ENCODE data around the gene PML.
"Not testable (repeated sequence)": the region's sequence is repeated elsewhere in the genome, so short reads cannot be mapped to it uniquely, and the experiment has no call there.

PML gene

DNA sequence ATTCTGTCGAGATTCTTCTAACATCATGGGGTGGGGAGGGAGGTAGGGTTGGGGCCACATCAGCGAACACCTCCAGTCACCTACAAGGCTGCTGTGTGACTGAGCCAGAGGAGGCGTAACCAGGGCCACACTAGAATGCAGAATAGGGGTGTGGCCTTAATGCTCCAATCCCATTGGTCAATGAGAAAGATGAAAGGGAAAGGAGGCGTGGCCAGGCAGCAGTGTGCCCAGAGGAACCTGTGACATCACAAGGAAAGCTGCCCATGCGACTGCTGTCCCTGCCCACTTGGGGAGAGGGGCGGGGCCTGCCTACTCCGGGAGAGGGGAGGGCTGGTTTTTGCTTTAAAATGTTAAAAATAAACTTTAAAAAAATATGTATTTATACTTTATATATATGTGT lies 87.9 kb downstream of the PML start, which contains the start of gene GOLGA6A:
TSS of gene GOLGA6A (minus strand) at position 101 of the 400 bp plus-strand sequence. CDS start at position 60, 41 bp downstream.
- not testable (repeated sequence) for H3K4me1 ChIP-seq (ENCODE audit: control insufficient read depth, insufficient read depth, low read length); H3K27ac ChIP-seq (ENCODE audit: low read length); DNase-seq (ENCODE audit: low read depth, low spot score); H3K4me3 ChIP-seq (ENCODE audit: low read length); H3K27me3 ChIP-seq (ENCODE audit: control insufficient read depth, insufficient read depth, low read length); H3K36me3 ChIP-seq (ENCODE audit: control insufficient read depth, insufficient read depth, low read length); H3K9me3 ChIP-seq (ENCODE audit: control insufficient read depth, insufficient read depth, low read length)
- WGBS (ENCODE audit: insufficient coverage, insufficient read length) = no CpG with 5 or more reads among the region's 7 CpGs

DNA sequence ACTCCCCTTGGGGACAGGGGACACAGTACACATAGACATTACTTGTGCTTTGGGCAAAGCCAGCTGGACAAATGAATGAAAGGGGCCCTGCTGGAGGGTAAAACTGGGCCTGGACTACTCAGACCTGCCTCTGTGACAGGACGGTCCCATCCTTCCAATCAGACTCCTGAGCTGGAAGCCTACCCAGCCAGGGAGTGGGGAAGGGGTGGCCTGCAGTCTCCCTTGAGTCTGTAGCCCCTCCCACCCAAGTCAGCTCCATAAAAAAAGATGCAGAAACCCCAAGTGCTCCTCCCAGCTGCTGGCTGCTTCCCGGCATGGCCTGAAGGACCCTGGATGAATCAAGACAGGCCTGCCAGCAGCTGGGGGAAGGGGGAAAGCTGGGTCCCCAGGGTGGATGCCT lies 100.1 kb downstream of the PML start:
- not testable (repeated sequence) for DNase-seq (ENCODE audit: low read depth, low spot score); H3K27me3 ChIP-seq (ENCODE audit: control insufficient read depth, insufficient read depth, low read length)
- WGBS (ENCODE audit: insufficient coverage, insufficient read length) = no CpG with 5 or more reads among the region's 2 CpGs

DNA sequence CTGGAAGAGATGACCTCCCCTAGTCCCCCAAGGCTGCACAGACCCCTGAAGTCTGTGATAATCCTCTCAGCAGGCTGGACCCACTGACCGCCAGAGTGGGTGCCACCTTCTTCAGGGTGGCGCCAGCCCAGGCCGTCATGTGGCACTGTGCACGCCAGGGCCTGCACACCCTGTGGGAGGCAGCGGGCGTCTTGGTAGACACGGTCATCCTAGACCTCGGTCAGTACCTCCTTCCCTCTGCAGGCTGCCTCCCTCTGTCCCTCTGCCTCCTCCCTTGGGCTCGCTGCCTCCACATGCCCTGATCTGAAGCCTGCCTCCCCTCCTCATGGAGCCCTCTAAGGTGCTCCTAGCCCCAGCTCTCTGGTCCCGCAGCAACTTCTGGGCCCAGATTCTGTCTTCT lies 101.1 kb downstream of the PML start:
- not testable (repeated sequence) for H3K27me3 ChIP-seq (ENCODE audit: control insufficient read depth, insufficient read depth, low read length); H3K27ac ChIP-seq (ENCODE audit: low read length); DNase-seq (ENCODE audit: low read depth, low spot score); H3K9me3 ChIP-seq (ENCODE audit: control insufficient read depth, insufficient read depth, low read length); H3K4me1 ChIP-seq (ENCODE audit: control insufficient read depth, insufficient read depth, low read length); H3K36me3 ChIP-seq (ENCODE audit: control insufficient read depth, insufficient read depth, low read length); H3K4me3 ChIP-seq (ENCODE audit: low read length)
- WGBS (ENCODE audit: insufficient coverage, insufficient read length) = no CpG with 5 or more reads among the region's 10 CpGs

More for the DNA sequence above, 100.1 kb downstream of the PML start:
- H3K27ac ChIP-seq (ENCODE audit: low read length); H3K4me1 ChIP-seq (ENCODE audit: control insufficient read depth, insufficient read depth, low read length); H3K4me3 ChIP-seq (ENCODE audit: low read length); H3K9me3 ChIP-seq (ENCODE audit: control insufficient read depth, insufficient read depth, low read length); H3K36me3 ChIP-seq (ENCODE audit: control insufficient read depth, insufficient read depth, low read length): not testable (repeated sequence)

- no CpG with 5 or more reads among the region's 27 CpGs for WGBS (ENCODE audit: insufficient coverage, insufficient read length)
- H3K4me3 ChIP-seq (ENCODE audit: low read length) = not testable (repeated sequence)
Measured at GRCh38 chr15:74096753-74097474, 102.4 kb downstream of the PML start.

More at GRCh38 chr15:74096753-74097474, 102.4 kb downstream of the PML start:
- DNase-seq (ENCODE audit: low read depth, low spot score); H3K4me1 ChIP-seq (ENCODE audit: control insufficient read depth, insufficient read depth, low read length); H3K27ac ChIP-seq (ENCODE audit: low read length); H3K27me3 ChIP-seq (ENCODE audit: control insufficient read depth, insufficient read depth, low read length); H3K36me3 ChIP-seq (ENCODE audit: control insufficient read depth, insufficient read depth, low read length); H3K9me3 ChIP-seq (ENCODE audit: control insufficient read depth, insufficient read depth, low read length): not testable (repeated sequence)
